Ishikawa (cell line): ENCODE measurements around the gene PSMD5.

Experiments
- CEBPB ChIP-seq: IDR thresholded peaks from 2 replicates; pipeline ENCODE4 v1.6.1; 2012
- CREB1 ChIP-seq: IDR thresholded peaks from 2 replicates; pipeline ENCODE4 v1.6.1; 2012; ENCODE audit warnings: low read depth
- EGR1 ChIP-seq: IDR thresholded peaks from 2 replicates; pipeline ENCODE4 v1.6.1; 2012
- EP300 ChIP-seq: IDR thresholded peaks from 2 replicates; pipeline ENCODE4 v1.6.1; 2012; ENCODE audit warnings: borderline replicate concordance
- FOXM1 ChIP-seq: IDR thresholded peaks from 2 replicates; pipeline ENCODE4 v1.6.1; 2012; ENCODE audit warnings: low read depth, borderline replicate concordance
- NFIC ChIP-seq: IDR thresholded peaks from 2 replicates; pipeline ENCODE4 v1.6.1; 2012
- RAD21 ChIP-seq: IDR thresholded peaks from 2 replicates; pipeline ENCODE4 v1.6.1; 2012; ENCODE audit warnings: low read depth
- TAF1 ChIP-seq: IDR thresholded peaks from 2 replicates; pipeline ENCODE4 v1.6.1; 2012; ENCODE audit warnings: low read depth, mild to moderate bottlenecking
- TCF12 ChIP-seq: IDR thresholded peaks from 2 replicates; pipeline ENCODE4 v1.6.1; 2012; ENCODE audit warnings: low read depth
- TEAD4 ChIP-seq: IDR thresholded peaks from 2 replicates; pipeline ENCODE4 v1.6.1; 2012
- YY1 ChIP-seq: IDR thresholded peaks from 2 replicates; pipeline ENCODE4 v1.6.1; 2012; ENCODE audit warnings: low read depth
- ZBTB7A ChIP-seq: IDR thresholded peaks from 2 replicates; pipeline ENCODE4 v1.6.1; 2012; ENCODE audit warnings: low read depth
- TF ChIP-seq, protein P1 (sequence below): IDR thresholded peaks from 2 replicates; pipeline ENCODE4 v1.6.1; 2012
- TF ChIP-seq, protein P2 (sequence below): IDR thresholded peaks from 2 replicates; pipeline ENCODE4 v1.6.1; 2012; ENCODE audit warnings: low read depth, mild to moderate bottlenecking
- TF ChIP-seq, protein P3 (sequence below): IDR thresholded peaks from 2 replicates; pipeline ENCODE4 v1.6.1; 2012

The PSMD5 gene

DNA sequence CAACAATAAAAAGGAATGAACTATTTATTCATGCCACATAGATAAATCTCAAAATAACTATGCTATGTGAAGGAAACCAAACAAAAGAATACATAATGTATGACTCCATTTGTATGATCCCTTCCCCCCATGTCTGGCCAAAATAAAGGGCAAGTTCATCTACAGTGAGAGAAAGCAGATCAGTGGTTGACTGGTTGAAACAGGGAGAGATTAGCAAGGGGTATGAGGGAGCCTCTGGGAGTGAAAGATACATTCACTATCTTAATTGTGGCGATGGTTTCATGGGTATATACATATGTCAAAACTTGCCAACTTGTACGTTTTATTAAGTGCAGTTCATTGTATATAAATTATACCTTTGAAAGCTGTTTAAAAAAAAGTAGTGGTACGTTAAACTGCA is 4.8 kb downstream of the PSMD5 start:
- TF ChIP-seq, protein P1, sequence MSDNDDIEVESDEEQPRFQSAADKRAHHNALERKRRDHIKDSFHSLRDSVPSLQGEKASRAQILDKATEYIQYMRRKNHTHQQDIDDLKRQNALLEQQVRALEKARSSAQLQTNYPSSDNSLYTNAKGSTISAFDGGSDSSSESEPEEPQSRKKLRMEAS, result no peak
- TF ChIP-seq, protein P2, sequence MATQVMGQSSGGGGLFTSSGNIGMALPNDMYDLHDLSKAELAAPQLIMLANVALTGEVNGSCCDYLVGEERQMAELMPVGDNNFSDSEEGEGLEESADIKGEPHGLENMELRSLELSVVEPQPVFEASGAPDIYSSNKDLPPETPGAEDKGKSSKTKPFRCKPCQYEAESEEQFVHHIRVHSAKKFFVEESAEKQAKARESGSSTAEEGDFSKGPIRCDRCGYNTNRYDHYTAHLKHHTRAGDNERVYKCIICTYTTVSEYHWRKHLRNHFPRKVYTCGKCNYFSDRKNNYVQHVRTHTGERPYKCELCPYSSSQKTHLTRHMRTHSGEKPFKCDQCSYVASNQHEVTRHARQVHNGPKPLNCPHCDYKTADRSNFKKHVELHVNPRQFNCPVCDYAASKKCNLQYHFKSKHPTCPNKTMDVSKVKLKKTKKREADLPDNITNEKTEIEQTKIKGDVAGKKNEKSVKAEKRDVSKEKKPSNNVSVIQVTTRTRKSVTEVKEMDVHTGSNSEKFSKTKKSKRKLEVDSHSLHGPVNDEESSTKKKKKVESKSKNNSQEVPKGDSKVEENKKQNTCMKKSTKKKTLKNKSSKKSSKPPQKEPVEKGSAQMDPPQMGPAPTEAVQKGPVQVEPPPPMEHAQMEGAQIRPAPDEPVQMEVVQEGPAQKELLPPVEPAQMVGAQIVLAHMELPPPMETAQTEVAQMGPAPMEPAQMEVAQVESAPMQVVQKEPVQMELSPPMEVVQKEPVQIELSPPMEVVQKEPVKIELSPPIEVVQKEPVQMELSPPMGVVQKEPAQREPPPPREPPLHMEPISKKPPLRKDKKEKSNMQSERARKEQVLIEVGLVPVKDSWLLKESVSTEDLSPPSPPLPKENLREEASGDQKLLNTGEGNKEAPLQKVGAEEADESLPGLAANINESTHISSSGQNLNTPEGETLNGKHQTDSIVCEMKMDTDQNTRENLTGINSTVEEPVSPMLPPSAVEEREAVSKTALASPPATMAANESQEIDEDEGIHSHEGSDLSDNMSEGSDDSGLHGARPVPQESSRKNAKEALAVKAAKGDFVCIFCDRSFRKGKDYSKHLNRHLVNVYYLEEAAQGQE, result no peak
- TF ChIP-seq TAF1 (no peak), TEAD4 (no peak), RAD21 (no peak), NFIC (no peak), ZBTB7A (no peak)
- TF ChIP-seq, protein P3, sequence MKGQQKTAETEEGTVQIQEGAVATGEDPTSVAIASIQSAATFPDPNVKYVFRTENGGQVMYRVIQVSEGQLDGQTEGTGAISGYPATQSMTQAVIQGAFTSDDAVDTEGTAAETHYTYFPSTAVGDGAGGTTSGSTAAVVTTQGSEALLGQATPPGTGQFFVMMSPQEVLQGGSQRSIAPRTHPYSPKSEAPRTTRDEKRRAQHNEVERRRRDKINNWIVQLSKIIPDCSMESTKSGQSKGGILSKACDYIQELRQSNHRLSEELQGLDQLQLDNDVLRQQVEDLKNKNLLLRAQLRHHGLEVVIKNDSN, result no peak

DNA sequence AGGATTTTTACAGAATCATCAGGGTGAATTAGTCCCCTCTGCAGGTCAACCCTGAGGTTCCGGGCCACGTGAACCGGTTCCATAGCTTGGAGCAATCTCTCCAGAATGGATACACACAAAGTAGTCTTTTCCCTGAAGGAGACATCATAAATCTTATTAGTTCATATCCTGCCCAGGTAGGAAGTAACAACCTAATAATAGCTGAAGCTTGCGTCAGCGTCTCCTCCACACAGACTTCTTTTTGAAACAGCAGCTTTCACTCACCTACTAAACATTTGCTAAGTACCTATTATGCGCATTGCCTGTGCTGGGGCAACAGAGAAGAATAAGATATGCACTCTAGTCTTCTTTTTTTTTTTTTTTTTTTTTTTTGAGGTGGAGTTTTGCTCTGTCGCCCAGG is 9.4 kb downstream of the PSMD5 start:
- TF ChIP-seq, protein P2, result no peak
- no peak for TF ChIP-seq ZBTB7A
- no peak for TF ChIP-seq CEBPB
- TF ChIP-seq, protein P3, result no peak
- TF ChIP-seq EP300, result no peak
- TF ChIP-seq, protein P1, result no peak
- no peak for TF ChIP-seq TAF1

DNA sequence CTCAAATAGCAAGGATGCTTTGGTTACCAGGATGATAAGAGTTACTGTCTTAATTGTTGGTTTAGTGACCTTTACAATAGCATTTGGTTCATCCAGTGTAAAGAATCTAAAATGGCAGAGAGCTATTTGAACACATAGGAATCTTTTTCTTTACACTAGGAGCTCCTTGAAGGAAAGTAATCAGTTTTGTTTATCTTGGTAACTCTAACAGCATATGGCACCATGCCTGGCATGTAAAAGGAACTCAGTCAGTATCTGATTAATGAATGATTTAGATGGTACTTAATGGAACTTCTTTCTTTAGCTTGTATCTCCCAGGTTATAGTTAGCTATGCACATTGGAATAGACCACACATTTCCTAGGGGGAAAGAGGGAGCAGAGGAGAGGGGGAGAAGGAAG is 9.9 kb downstream of the PSMD5 start:
- TF ChIP-seq TAF1 (no peak), ZBTB7A (no peak), CEBPB (no peak), FOXM1 (no peak), EP300 (no peak), CREB1 (no peak), RAD21 (no peak), EGR1 (no peak), NFIC (no peak), YY1 (no peak), TCF12 (no peak), TEAD4 (no peak)
- TF ChIP-seq, protein P2, result no peak
- TF ChIP-seq, protein P1, result no peak
- TF ChIP-seq, protein P3, result no peak

DNA sequence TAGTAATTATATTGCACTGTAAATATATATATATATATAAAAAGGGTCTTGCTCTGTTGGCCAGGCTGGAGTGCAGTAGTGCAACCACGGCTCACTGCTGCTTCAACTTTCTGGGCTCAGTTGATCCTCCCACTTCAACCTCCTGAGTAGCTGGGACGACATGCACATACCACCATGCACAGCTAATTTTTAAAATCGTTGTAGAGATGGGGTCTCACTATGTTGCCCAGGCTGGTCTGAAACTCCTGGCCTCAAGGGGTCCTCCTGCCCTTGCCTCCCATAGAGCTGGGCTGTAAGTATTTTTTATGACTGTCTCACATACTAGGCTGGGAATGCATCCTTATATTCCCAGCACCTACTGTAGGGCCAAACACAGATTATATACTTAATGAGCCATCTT is 11.9 kb downstream of the PSMD5 start:
- TF ChIP-seq TEAD4 (no peak), YY1 (no peak), FOXM1 (no peak), NFIC (no peak), CEBPB (no peak), RAD21 (no peak)
- TF ChIP-seq, protein P3, result no peak
